NK-92 treated with Interleukin-12 subunit alpha and Interleukin-12 subunit beta, amount 100 ng/mL, for 24 hours (cell line): Measurements from ENCODE around the gene CIT.

Experiments
- DNase-seq: peaks from one replicate; lab custom pipeline; 2025; lab: John Stamatoyannopoulos, UW

CIT gene

GRCh38 chr12:119804011-119804641, 73.0 kb downstream of the CIT start:
- no peak for DNase-seq

GRCh38 chr12:119803381-119803791, 73.7 kb downstream of the CIT start:
- DNase-seq, result no peak

- no peak for DNase-seq
Measured at GRCh38 chr12:119802472-119802871, 74.6 kb downstream of the CIT start.

- DNase-seq, result no peak
Measured at GRCh38 chr12:119797090-119797489, 80.0 kb downstream of the CIT start.

GRCh38 chr12:119796292-119796691, 80.8 kb downstream of the CIT start:
- no peak for DNase-seq

GRCh38 chr12:119791453-119791852, 85.7 kb downstream of the CIT start:
- no peak for DNase-seq

GRCh38 chr12:119788786-119789185, 88.3 kb downstream of the CIT start:
- no peak for DNase-seq

- DNase-seq, result no peak
Measured at GRCh38 chr12:119786539-119786938, 90.6 kb downstream of the CIT start.

GRCh38 chr12:119784673-119785072, 92.4 kb downstream of the CIT start:
- no peak for DNase-seq

- DNase-seq, result no peak
Measured at GRCh38 chr12:119783787-119784186, 93.3 kb downstream of the CIT start.

GRCh38 chr12:119781804-119782203, 95.3 kb downstream of the CIT start:
- DNase-seq, result no peak

- no peak for DNase-seq
Measured at GRCh38 chr12:119780786-119781434, 96.2 kb downstream of the CIT start.

- no peak for DNase-seq
Measured at GRCh38 chr12:119775246-119775895, 101.7 kb downstream of the CIT start.

- no peak for DNase-seq
Measured at GRCh38 chr12:119772431-119772830, 104.7 kb downstream of the CIT start.

GRCh38 chr12:119770146-119770545, 107.0 kb downstream of the CIT start:
- DNase-seq, result no peak

- no peak for DNase-seq
Measured at GRCh38 chr12:119762619-119763018, 114.5 kb downstream of the CIT start.

GRCh38 chr12:119758722-119759121, 118.4 kb downstream of the CIT start:
- no peak for DNase-seq

GRCh38 chr12:119758234-119758633, 118.9 kb downstream of the CIT start:
- DNase-seq, result no peak

- DNase-seq, result no peak
Measured at GRCh38 chr12:119751961-119752360, 125.2 kb downstream of the CIT start.

GRCh38 chr12:119749666-119750065, 127.5 kb downstream of the CIT start:
- DNase-seq, result no peak

GRCh38 chr12:119748497-119748896, 128.6 kb downstream of the CIT start:
- no peak for DNase-seq

- no peak for DNase-seq
Measured at GRCh38 chr12:119746169-119746568, 131.0 kb downstream of the CIT start.

GRCh38 chr12:119744900-119745606, 132.1 kb downstream of the CIT start:
- DNase-seq, result no peak
